HepG2 (cell line): Measurements from ENCODE around the gene JAM2. TPM values are rescaled to one million over a fixed set of nuclear protein-coding genes. Genes with fewer than 3 reads are reported as not detected.

Source experiments
- ATAC-seq: fragments of 200-7000 bp; cut with Tn5 transposase; 3 replicates; pipeline ENCODE4 v1.9.1; 2020; ENCODE audit warnings: mild to moderate bottlenecking, moderate library complexity
- BruUV-seq: library from RNA; stranded (reverse); fragments of 400-500 nt; replicated peaks from 2 replicates; lab custom pipeline; 2021; lab: Mats Ljungman, UMichigan
- CTCF ChIA-PET: fragments of 300-600 bp; formaldehyde crosslinking; extraction: SDS; loops from one replicate; lab custom pipeline; 2021; ENCODE audit warnings: low total read pairs, inconsistent platforms, low intra/inter-chr PET ratio; lab: Yijun Ruan, JAX
- POLR2A ChIA-PET: fragments of 350-600 bp; sonication (Branson Sonifier 250); formaldehyde crosslinking; loops from one replicate; lab custom pipeline; 2020; ENCODE audit warnings: antibody characterized with exemption, inconsistent platforms; lab: Yijun Ruan, JAX
- DNase-seq: peaks from one replicate; pipeline ENCODE4 v3.0.0-alpha.2; 2015; ENCODE audit warnings: low spot score
- FAIRE-seq: peaks from 3 replicates; lab custom pipeline; 2011; peaks lifted over from hg19 to GRCh38; lab: Jason Lieb, UNC
- H2AFZ ChIP-seq: one replicate; pipeline ENCODE4 v1.6.1; 2011; ENCODE audit warnings: low read length, inconsistent platforms
- H3K27ac ChIP-seq: fragments of 300-600 bp; 3 replicates; pipeline ENCODE4 v1.8.0; 2011; ENCODE audit warnings: mixed run types, mild to moderate bottlenecking, mixed read lengths, low read length, inconsistent platforms; ENCODE audit not compliant: insufficient read depth; ENCODE audit errors: extremely low read length
- H3K27me3 ChIP-seq, 2 experiments: fragments of 200-600 bp in 1 of 2; 2 replicates in 1 of 2; 3 replicates in 1 of 2; pipeline versions ENCODE4 v1.6.0 to v1.8.0; 2011; ENCODE audit warnings: low read length in 2 of 2, mild to moderate bottlenecking in 2 of 2, moderate library complexity in 2 of 2, inconsistent platforms in 1 of 2; ENCODE audit not compliant: insufficient read depth in 2 of 2, control insufficient read depth in 1 of 2
- H3K36me3 ChIP-seq, 2 experiments: fragments of 200-600 bp in 1 of 2; replicated peaks in 1 of 2; 2 replicates in 1 of 2; 3 replicates in 1 of 2; pipeline versions ENCODE4 v1.5.1 to v1.8.0; 2011; ENCODE audit warnings: low read length in 2 of 2, inconsistent platforms in 1 of 2; ENCODE audit not compliant: insufficient read depth in 2 of 2, control insufficient read depth in 1 of 2
- H3K4me1 ChIP-seq: 2 replicates; pipeline ENCODE4 v1.5.1; 2012; ENCODE audit warnings: low read length, inconsistent platforms; ENCODE audit not compliant: insufficient read depth
- H3K4me2 ChIP-seq: 2 replicates; pipeline ENCODE4 v1.6.0; 2011; ENCODE audit warnings: low read depth, low read length, inconsistent platforms
- H3K4me3 ChIP-seq, 3 experiments: fragments of 200-600 bp in 1 of 3; sonication (generic), shearing (Covaris generic) in 1 of 3; replicated peaks in 1 of 3; 2 replicates each; pipeline ENCODE4 v1.5.1; 2011 to 2016; ENCODE audit warnings: low read length in 3 of 3, inconsistent platforms in 2 of 3, low read depth in 2 of 3, mild to moderate bottlenecking in 2 of 3, control low read depth in 1 of 3, mixed read lengths in 1 of 3; ENCODE audit not compliant: insufficient read depth in 1 of 3
- H3K79me2 ChIP-seq: one replicate; pipeline ENCODE4 v1.6.1; 2011; ENCODE audit warnings: low read length, inconsistent platforms; ENCODE audit not compliant: insufficient read depth
- H3K9ac ChIP-seq: 2 replicates; pipeline ENCODE4 v1.6.0; 2011; ENCODE audit warnings: mild to moderate bottlenecking, low read depth, low read length, inconsistent platforms; ENCODE audit not compliant: insufficient read depth
- H3K9me3 ChIP-seq: 2 replicates; pipeline ENCODE4 v1.5.1; 2012; ENCODE audit warnings: mild to moderate bottlenecking, low read length
- H4K20me1 ChIP-seq: 2 replicates; pipeline ENCODE4 v1.6.0; 2011; ENCODE audit warnings: inconsistent platforms, mild to moderate bottlenecking, low read length, moderate library complexity; ENCODE audit not compliant: insufficient read depth
- ATF7 ChIP-seq, 2 experiments: fragments of 450-650 bp in 1 of 2; sonication (generic) in 1 of 2; formaldehyde crosslinking in 1 of 2; IDR thresholded peaks; 2 replicates each; pipeline versions ENCODE4 v1.4.0 to v1.6.1; 2016 to 2020; ENCODE audit warnings: antibody characterized with exemption in 1 of 2, mild to moderate bottlenecking in 1 of 2, missing genetic modification reagents in 1 of 2
- CEBPB ChIP-seq: IDR thresholded peaks from 2 replicates; pipeline ENCODE4 v1.6.1; 2011; ENCODE audit warnings: low read depth, low read length, improper control_type of control experiment, borderline replicate concordance
- FOXM1 ChIP-seq: sonication (generic); formaldehyde crosslinking; IDR thresholded peaks from 2 replicates; pipeline ENCODE4 v1.5.0; 2020; ENCODE audit warnings: missing genetic modification reagents
- KLF15 ChIP-seq: sonication (generic); formaldehyde crosslinking; IDR thresholded peaks from 2 replicates; pipeline ENCODE4 v1.8.1; 2023; ENCODE audit warnings: borderline replicate concordance, mild to moderate bottlenecking, inconsistent platforms, missing genetic modification reagents, mixed read lengths
- TCF12 ChIP-seq, 2 experiments: fragments of 450-650 bp in 1 of 2; sonication (generic) in 1 of 2; formaldehyde crosslinking in 1 of 2; IDR thresholded peaks; 2 replicates each; pipeline versions ENCODE4 v1.6.1 to v1.8.0; 2017 to 2022; ENCODE audit warnings: antibody characterized with exemption in 1 of 2, mild to moderate bottlenecking in 1 of 2, missing genetic modification reagents in 1 of 2, moderate library complexity in 1 of 2
- TIGD3 ChIP-seq: sonication (generic); formaldehyde crosslinking; IDR thresholded peaks from 2 replicates; pipeline ENCODE4 v1.5.1; 2020; ENCODE audit warnings: mild to moderate bottlenecking, missing genetic modification reagents, borderline replicate concordance
- ZNF773 ChIP-seq: sonication (generic); formaldehyde crosslinking; IDR thresholded peaks from 2 replicates; pipeline ENCODE4 v1.4.0; 2020; ENCODE audit warnings: missing genetic modification reagents, borderline replicate concordance
- WGBS: methylation state at CpG from one replicate; pipeline ENCODE4 v1.1.6; 2017; ENCODE audit warnings: low lambda C conversion rate; 5-methylcytosine and 5-hydroxymethylcytosine counted together
- in situ Hi-C: cut with HindIII; loops from 2 replicates; pipeline ENCODE4 v1.10.0; 2017; ENCODE audit warnings: low pct_unique_long_range_greater_than_20kb; ENCODE audit not compliant: extremely low pct_ligation_motif_present
- intact Hi-C: fragments of 100-400 bp; cut with micrococcal nuclease; formaldehyde crosslinking; loops from one replicate; pipeline ENCODE4 v1.10.0; 2022; ENCODE audit not compliant: unreplicated experiment
- polyA plus RNA-seq, 8 experiments: library from polyadenylated mRNA; depleted of rRNA in 3 of 8; stranded (reverse) in 7 of 8; unstranded in 1 of 8; fragments of >200 nt; fragmentation: Illumina TruSeq in 4 of 8; extraction: Trizol in 4 of 8; gene quantifications; 2 replicates each; pipeline versions ENCODE4 v1.2.1 to v1.2.3, GENCODE V29; 2011 to 2016; ENCODE audit warnings: low read depth in 4 of 8, missing spikeins in 1 of 8, mixed read lengths in 1 of 8; ENCODE audit not compliant: insufficient read depth in 1 of 8
- total RNA-seq, 5 experiments: library from RNA; depleted of rRNA; stranded (reverse); fragments of >200 nt; fragmentation: Illumina TruSeq; extraction: Trizol; gene quantifications; 2 replicates each; pipeline ENCODE4 v1.2.3, GENCODE V29; 2016; ENCODE audit warnings: low read depth in 1 of 5

Gene JAM2
- total and polyA plus RNA-seq, 2 of the 13 experiments (the other 11 are each of a cell fraction or from before 2014, with no cell fraction given) = 0.07 TPM; not detected in 1

GRCh38 chr21:25664491-25664931 lies 25.5 kb downstream of the JAM2 start:
- H3K27ac ChIP-seq = no peak overlapping the region
- no peaks in the 10 kb centered on the region for H3K36me3 ChIP-seq
- no peaks in the 10 kb centered on the region for H3K9me3 ChIP-seq
- no peak overlapping the region for H3K9ac ChIP-seq
- no peaks in the 10 kb centered on the region for H3K27me3 ChIP-seq
- CTCF ChIA-PET = no interaction called here
- no peak overlapping the region for H3K4me2 ChIP-seq
- no peaks in the 10 kb centered on the region for H3K79me2 ChIP-seq
- in situ Hi-C loops (no loop called here), intact Hi-C loops (no loop called here)
- H3K4me3 ChIP-seq = no peak overlapping the region
- no peaks in the 10 kb centered on the region for H3K4me1 ChIP-seq
- no peaks in the 10 kb centered on the region for H4K20me1 ChIP-seq
- FAIRE-seq (no peak), ATAC-seq (no peak), DNase-seq (no peak)
- BruUV-seq = no TSS peak
- WGBS = 39% methylated on average over 4 of the region's 4 CpGs
- TF ChIP-seq CEBPB (no peak), ATF7 (IDR thresholded peaks at IDR 0.05) (peak; percentile 64), ATF7 (CRISPR knock-in tag; IDR thresholded peaks at IDR 0.05) (no peak)
- H2AFZ ChIP-seq = no peak overlapping the region
- POLR2A ChIA-PET = no interaction called here

DNA sequence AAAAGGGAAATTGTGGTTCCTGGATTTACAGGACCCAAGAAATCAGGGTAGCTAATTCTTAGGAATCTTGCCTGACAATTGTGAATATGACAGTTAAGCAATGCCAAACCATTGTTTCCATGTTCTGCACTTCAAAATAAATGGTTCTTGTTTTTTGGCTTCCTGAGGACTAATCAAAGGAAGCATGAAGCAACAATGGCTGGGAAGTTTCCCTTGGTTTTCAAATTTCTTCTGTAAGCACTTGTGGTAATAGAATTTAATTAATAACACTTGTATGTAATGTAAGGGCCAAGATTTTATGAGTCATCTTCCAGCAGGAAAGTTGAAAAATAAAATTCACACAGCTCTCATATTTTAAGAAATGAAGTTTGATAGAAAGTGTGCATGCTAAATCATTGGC lies 31.7 kb downstream of the JAM2 start:
- DNase-seq = no peak
- Histone ChIP-seq H3K27me3 (no peaks in the 10 kb centered on the region; a peak in 1 of 5 replicates), H3K9ac (no peak overlapping the region), H3K4me1 (no peaks in the 10 kb centered on the region), H3K4me2 (no peak overlapping the region), H3K36me3 (no peaks in the 10 kb centered on the region), H4K20me1 (no peaks in the 10 kb centered on the region), H3K27ac (no peak overlapping the region), H3K4me3 (no peak overlapping the region), H3K79me2 (no peaks in the 10 kb centered on the region), H3K9me3 (no peaks in the 10 kb centered on the region), H2AFZ (no peak overlapping the region)
- no TSS peak for BruUV-seq
- FAIRE-seq = no peak
- CTCF ChIA-PET = no interaction called here
- in situ Hi-C loops = no loop called here
- intact Hi-C loops = no loop called here
- POLR2A ChIA-PET = no interaction called here
- ATAC-seq = no peak
- TF ChIP-seq KLF15 = no peak
- TF ChIP-seq TIGD3 = no peak
- no peak for TF ChIP-seq FOXM1 (CRISPR knock-in tag)
- TF ChIP-seq ZNF773 (CRISPR knock-in tag) = no peak
- no peak for TF ChIP-seq TCF12 (IDR thresholded peaks at IDR 0.05)
- TF ChIP-seq TCF12 (CRISPR knock-in tag; IDR thresholded peaks at IDR 0.05) = no peak
